Measurements from ENCODE around the gene CYP11A1.

The CYP11A1 gene

DNA sequence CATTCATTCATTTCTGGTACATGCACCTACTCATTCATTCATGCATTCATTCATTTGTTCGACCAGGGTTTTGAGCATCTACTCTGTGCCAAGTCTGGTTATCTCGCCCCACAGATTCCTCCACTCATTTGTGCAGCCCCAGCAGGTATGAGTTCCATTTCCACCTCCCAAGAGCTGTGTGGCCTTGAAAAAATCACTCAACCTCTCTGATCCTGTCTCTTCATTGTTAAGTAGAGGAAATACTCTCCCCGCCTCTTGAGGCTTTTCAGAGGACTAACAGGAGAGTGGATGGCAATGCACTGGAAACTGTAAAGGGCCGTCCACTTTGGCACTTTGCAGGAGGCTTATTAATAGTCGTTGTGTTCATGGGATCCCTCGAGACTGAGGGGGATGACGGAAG, 61.8 kb downstream of the CYP11A1 start:
- no peak overlapping the region for H3K27ac Mint-ChIP-seq
- no peak overlapping the region for H3K4me3 Mint-ChIP-seq
- peaks cover 94% of the 10 kb centered on the region for H3K4me1 Mint-ChIP-seq
- no peaks in the 10 kb centered on the region for H3K9me3 Mint-ChIP-seq
- TF ChIP-seq, protein P1, sequence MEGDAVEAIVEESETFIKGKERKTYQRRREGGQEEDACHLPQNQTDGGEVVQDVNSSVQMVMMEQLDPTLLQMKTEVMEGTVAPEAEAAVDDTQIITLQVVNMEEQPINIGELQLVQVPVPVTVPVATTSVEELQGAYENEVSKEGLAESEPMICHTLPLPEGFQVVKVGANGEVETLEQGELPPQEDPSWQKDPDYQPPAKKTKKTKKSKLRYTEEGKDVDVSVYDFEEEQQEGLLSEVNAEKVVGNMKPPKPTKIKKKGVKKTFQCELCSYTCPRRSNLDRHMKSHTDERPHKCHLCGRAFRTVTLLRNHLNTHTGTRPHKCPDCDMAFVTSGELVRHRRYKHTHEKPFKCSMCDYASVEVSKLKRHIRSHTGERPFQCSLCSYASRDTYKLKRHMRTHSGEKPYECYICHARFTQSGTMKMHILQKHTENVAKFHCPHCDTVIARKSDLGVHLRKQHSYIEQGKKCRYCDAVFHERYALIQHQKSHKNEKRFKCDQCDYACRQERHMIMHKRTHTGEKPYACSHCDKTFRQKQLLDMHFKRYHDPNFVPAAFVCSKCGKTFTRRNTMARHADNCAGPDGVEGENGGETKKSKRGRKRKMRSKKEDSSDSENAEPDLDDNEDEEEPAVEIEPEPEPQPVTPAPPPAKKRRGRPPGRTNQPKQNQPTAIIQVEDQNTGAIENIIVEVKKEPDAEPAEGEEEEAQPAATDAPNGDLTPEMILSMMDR (IDR thresholded peaks at IDR 0.05), result no peak
- H3K27me3 Mint-ChIP-seq (ENCODE audit: low read depth, poor library complexity), result peaks cover 35% of the 10 kb centered on the region
- DNase-seq, result no peak
- no peaks in the 10 kb centered on the region for H3K36me3 Mint-ChIP-seq (ENCODE audit: low read depth)

DNA sequence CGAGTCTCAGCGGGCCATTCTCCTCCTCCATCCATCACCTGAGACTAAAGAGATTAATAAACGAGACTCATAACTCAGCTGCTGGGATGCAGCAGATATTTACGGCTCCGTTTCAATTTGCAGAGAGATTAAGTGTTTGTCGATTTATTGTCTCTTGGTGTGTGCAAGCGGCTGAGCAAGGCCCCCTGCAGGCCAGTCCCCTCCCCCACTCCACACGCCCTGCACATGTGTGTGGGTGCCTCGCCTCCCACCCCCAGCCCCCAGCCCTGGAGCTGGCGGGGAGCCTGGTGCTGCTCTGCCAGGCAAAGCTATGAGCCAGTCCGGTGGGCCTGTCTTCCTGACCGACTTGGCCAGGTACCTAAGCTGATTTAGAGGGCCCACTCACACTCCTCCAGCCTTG, 63.0 kb downstream of the CYP11A1 start:
- Mint-ChIP-seq H3K36me3 (ENCODE audit: low read depth) (no peaks in the 10 kb centered on the region), H3K4me1 (peaks cover 88% of the 10 kb centered on the region), H3K27ac (no peak overlapping the region), H3K27me3 (ENCODE audit: low read depth, poor library complexity) (peaks cover 36% of the 10 kb centered on the region), H3K4me3 (peak overlapping the region; percentile 69), H3K9me3 (no peaks in the 10 kb centered on the region)
- DNase-seq, result no peak
- TF ChIP-seq, protein P1 (IDR thresholded peaks at IDR 0.05), result no peak

DNA sequence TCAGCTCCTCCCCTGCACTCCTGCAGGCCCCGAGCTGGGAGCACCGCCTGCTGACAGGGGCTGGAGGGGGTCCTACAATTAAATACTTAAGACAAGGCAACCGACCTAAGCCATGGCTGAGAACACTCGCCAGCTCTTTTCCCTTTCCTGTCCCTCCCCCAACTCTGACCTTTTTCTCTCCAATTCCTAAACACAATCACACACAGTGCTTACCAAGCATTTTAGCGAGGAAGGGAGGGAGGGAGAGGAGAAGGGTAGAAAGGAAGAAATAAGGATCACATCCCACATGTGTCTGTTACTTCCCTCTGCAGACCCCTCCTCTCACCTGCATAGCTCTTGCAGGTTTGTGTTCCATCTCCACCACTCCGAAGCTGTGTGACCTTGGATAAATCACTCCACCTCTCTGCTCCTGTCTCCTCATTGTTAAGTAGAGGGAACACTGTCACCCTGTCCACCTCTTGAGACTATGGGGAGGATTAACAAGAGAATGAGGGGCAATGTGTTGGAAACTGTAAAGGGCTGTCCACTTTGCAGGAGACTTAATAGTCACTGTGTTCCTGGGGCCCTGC, 63.6 kb downstream of the CYP11A1 start:
- H3K27ac Mint-ChIP-seq, result peak overlapping the region; percentile 67

DNA sequence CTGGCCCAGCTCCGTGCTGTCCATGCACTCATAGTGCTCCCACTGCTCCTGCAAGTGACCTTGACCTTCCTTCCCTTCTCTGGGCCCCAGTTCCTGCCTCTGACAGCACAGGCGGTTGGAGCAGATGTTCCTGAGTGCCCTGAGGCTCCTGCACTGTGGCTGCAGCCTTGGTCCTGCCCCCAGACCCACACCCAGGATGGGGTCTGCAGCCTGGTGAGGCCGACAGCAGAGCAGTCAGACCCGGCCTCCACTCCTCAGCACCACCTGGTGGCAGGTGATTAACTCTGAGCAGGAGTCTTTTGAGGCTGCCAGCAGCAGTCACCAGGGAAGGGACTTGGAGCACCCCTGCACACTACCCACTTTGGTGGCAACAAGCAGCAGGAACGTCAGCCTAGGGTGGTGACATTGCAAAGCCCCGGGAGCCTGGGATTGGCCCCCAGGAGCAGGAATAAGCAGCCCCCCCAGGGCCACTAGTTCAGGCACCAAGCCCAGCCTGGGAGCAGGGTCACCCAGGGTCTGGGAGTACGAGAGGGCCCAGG, 64.6 kb downstream of the CYP11A1 start:
- Mint-ChIP-seq H3K4me3 (peak overlapping the region; percentile 42), H3K36me3 (ENCODE audit: low read depth) (no peaks in the 10 kb centered on the region), H3K27ac (no peak overlapping the region), H3K4me1 (peaks cover 77% of the 10 kb centered on the region), H3K27me3 (ENCODE audit: low read depth, poor library complexity) (peaks cover 43% of the 10 kb centered on the region), H3K9me3 (no peaks in the 10 kb centered on the region)
- DNase-seq, result peak; percentile 77
- TF ChIP-seq, protein P1 (IDR thresholded peaks at IDR 0.05), result peak; percentile 65

More for the DNA sequence above, 63.6 kb downstream of the CYP11A1 start:
- H3K4me1 Mint-ChIP-seq, result peaks cover 82% of the 10 kb centered on the region
- H3K27me3 Mint-ChIP-seq (ENCODE audit: low read depth, poor library complexity), result peaks cover 41% of the 10 kb centered on the region
- no peaks in the 10 kb centered on the region for H3K9me3 Mint-ChIP-seq
- H3K4me3 Mint-ChIP-seq, result peak overlapping the region; percentile 69
- TF ChIP-seq, protein P1 (IDR thresholded peaks at IDR 0.05), result no peak
- H3K36me3 Mint-ChIP-seq (ENCODE audit: low read depth), result no peaks in the 10 kb centered on the region
- no peak for DNase-seq

DNA sequence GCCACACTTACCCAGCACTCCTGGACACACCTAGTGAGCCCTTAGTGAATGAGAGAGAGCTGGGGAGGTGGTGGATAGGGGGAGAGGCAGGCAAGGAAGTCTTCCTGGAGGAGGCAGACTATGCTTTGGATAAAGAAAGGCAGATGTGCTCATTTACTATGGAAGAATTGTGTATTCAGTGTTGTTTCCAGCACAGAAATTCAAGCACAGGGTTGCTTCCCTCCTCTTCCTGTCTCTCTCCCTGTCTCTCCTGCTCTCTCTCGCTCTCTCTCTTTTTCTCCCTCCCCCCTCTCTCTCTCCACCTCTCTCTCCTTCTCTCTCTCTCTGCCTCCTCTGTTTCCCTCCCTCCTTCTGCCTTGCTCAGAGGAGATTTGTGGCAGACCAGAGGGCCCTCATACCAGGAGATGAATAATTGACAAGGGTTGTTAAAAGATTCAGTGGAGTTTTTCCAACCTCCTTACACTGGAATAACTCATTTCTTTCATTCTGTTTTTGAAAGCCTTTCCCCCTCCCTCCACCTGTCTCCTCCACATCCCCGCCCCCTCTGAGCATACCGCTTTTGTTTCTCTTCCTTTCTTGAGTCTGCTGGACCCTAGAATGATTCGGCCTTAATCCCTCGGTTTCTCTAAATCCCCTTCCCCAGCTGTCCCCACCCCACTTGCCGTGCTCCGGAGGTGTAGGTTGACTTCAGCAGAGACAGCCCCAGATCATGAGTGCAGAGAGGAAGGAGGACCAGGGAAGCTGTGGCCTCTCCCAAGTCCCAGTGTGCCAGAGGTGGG, 65.7 kb downstream of the CYP11A1 start:
- H3K4me1 Mint-ChIP-seq, result peaks cover 66% of the 10 kb centered on the region
- H3K9me3 Mint-ChIP-seq, result no peaks in the 10 kb centered on the region
- DNase-seq, result no peak
- no peak overlapping the region for H3K27ac Mint-ChIP-seq
- peak overlapping the region; percentile 14 for H3K4me3 Mint-ChIP-seq
- no peaks in the 10 kb centered on the region for H3K36me3 Mint-ChIP-seq (ENCODE audit: low read depth)
- peaks cover 43% of the 10 kb centered on the region for H3K27me3 Mint-ChIP-seq (ENCODE audit: low read depth, poor library complexity)
- TF ChIP-seq, protein P1 (IDR thresholded peaks at IDR 0.05), result no peak
